B cell (primary cell): ENCODE results near the gene KLHL3. TPM values are rescaled to one million over a fixed set of nuclear protein-coding genes. Genes with fewer than 3 reads are reported as not detected.

Experiments used
- ATAC-seq: fragments of 200-7000 bp; cut with Tn5 transposase; one replicate; pipeline ENCODE4 v1.10.0; 2021; ENCODE audit warnings: low read depth, mild to moderate bottlenecking, moderate number of reproducible peaks, moderate library complexity
- CTCF ChIA-PET: fragments of 350-600 bp; sonication (Branson Sonifier 250); formaldehyde crosslinking; loops from one replicate; lab custom pipeline; 2021; ENCODE audit warnings: antibody characterized with exemption, inconsistent platforms; lab: Charles Lee
- POLR2A ChIA-PET: fragments of 350-600 bp; sonication (Branson Sonifier 250); formaldehyde crosslinking; loops from one replicate; lab custom pipeline; 2021; ENCODE audit warnings: antibody characterized with exemption; lab: Charles Lee
- DNase-seq: peaks from one replicate; pipeline ENCODE4 v3.0.0; 2013
- H2AFZ ChIP-seq: 2 replicates; pipeline ENCODE4 v1.6.1; 2012; ENCODE audit warnings: mild to moderate bottlenecking, low read depth, low read length; ENCODE audit not compliant: insufficient read depth, poor library complexity, severe bottlenecking
- H3K27ac ChIP-seq, 2 donors: 1 replicate in 1 of 2; 2 replicates in 1 of 2; pipeline ENCODE4 v1.5.1; 2012 to 2013; ENCODE audit warnings: low read length in 2 of 2, mild to moderate bottlenecking in 2 of 2, moderate library complexity in 1 of 2
- H3K27me3 ChIP-seq, 4 experiments: fragments of 200-600 bp in 1 of 4; sonication (generic) in 1 of 4; replicated peaks in 1 of 4; 1 replicate in 2 of 4; 2 replicates in 2 of 4; pipeline versions ENCODE4 v1.6.1 to v1.7.0; 2013 to 2016; ENCODE audit warnings: low read length in 3 of 4, mild to moderate bottlenecking in 2 of 4, mixed read lengths in 1 of 4, moderate library complexity in 1 of 4; ENCODE audit not compliant: insufficient read depth in 4 of 4, control insufficient read depth in 3 of 4; ENCODE audit errors: control extremely low read depth in 1 of 4
- H3K36me3 ChIP-seq, 2 experiments: replicated peaks in 1 of 2; 1 replicate in 1 of 2; 2 replicates in 1 of 2; pipeline versions ENCODE4 v1.6.1 to v1.7.1; 2013; ENCODE audit warnings: low read length in 1 of 2; ENCODE audit not compliant: insufficient read depth in 2 of 2, control insufficient read depth in 1 of 2; ENCODE audit errors: control extremely low read depth in 1 of 2, extremely low read depth in 1 of 2
- H3K4me1 ChIP-seq, 2 donors: fragments of 200-600 bp in 1 of 2; sonication (generic) in 1 of 2; 1 replicate in 1 of 2; 2 replicates in 1 of 2; pipeline versions ENCODE4 v1.5.1 to v1.6.1; 2013 to 2017; ENCODE audit warnings: low read length in 2 of 2; ENCODE audit not compliant: control insufficient read depth in 2 of 2, insufficient read depth in 2 of 2
- H3K4me2 ChIP-seq: replicated peaks from 2 replicates; pipeline ENCODE3; 2012; ENCODE audit warnings: mild to moderate bottlenecking, low read depth, low read length; ENCODE audit not compliant: poor library complexity, severe bottlenecking
- H3K4me3 ChIP-seq, 5 experiments: fragments of 200-600 bp in 1 of 5; sonication (generic) in 1 of 5; 1 replicate in 3 of 5; 2 replicates in 2 of 5; pipeline versions ENCODE4 v1.5.1 to v1.7.0; 2011 to 2016; ENCODE audit warnings: low read length in 4 of 5, mild to moderate bottlenecking in 4 of 5, low read depth in 2 of 5, control low read depth in 1 of 5, moderate library complexity in 1 of 5; ENCODE audit not compliant: insufficient read depth in 1 of 5; ENCODE audit errors: control extremely low read depth in 1 of 5, extremely low read depth in 1 of 5
- H3K79me2 ChIP-seq: fragments of 200-600 bp; sonication (generic); one replicate; pipeline ENCODE4 v1.6.0; 2016; ENCODE audit warnings: low read length; ENCODE audit not compliant: control insufficient read depth, insufficient read depth
- H3K9ac ChIP-seq: fragments of 200-600 bp; sonication (generic); 2 replicates; pipeline ENCODE4 v1.6.1; 2017; ENCODE audit warnings: mild to moderate bottlenecking, low read length, moderate library complexity
- H3K9me3 ChIP-seq, 3 donors: one replicate each; pipeline versions ENCODE4 v1.6.1 to v1.7.1; 2013; ENCODE audit warnings: low read length in 2 of 3; ENCODE audit not compliant: control insufficient read depth in 2 of 3, insufficient read depth in 1 of 3; ENCODE audit errors: control extremely low read depth in 1 of 3
- H4K20me1 ChIP-seq: 2 replicates; pipeline ENCODE4 v1.6.0; 2012; ENCODE audit warnings: mild to moderate bottlenecking, low read length; ENCODE audit not compliant: insufficient read depth, control insufficient read depth, poor library complexity, severe bottlenecking
- H3K27ac Mint-ChIP-seq: one replicate; pipeline ENCODE4 v1.8.0; 2021; ENCODE audit warnings: mixed read lengths
- H3K27me3 Mint-ChIP-seq: one replicate; pipeline ENCODE4 v1.8.0; 2021; ENCODE audit warnings: mixed read lengths
- H3K4me1 Mint-ChIP-seq: one replicate; pipeline ENCODE4 v1.8.0; 2021; ENCODE audit warnings: mixed read lengths
- H3K4me3 Mint-ChIP-seq: one replicate; pipeline ENCODE4 v1.8.0; 2021; ENCODE audit warnings: mixed read lengths
- H3K9me3 Mint-ChIP-seq: one replicate; pipeline ENCODE4 v1.8.0; 2022; ENCODE audit warnings: mixed read lengths; ENCODE audit not compliant: insufficient read depth
- EZH2 ChIP-seq: IDR thresholded peaks from 2 replicates; pipeline ENCODE4 v1.6.1; 2012; ENCODE audit warnings: borderline replicate concordance, low read depth, mild to moderate bottlenecking, moderate library complexity, low read length; ENCODE audit not compliant: insufficient read depth, poor library complexity, severe bottlenecking
- WGBS: methylation state at CpG from one replicate; pipeline ENCODE4 v1.1.5; 2013; ENCODE audit warnings: missing lambda C conversion rate; ENCODE audit not compliant: insufficient coverage; 5-methylcytosine and 5-hydroxymethylcytosine counted together
- intact Hi-C: fragments of 100-400 bp; cut with micrococcal nuclease; formaldehyde crosslinking; loops from one replicate; pipeline ENCODE4 v1.10.0; 2022
- polyA plus RNA-seq: library from polyadenylated mRNA; depleted of rRNA; stranded (reverse); fragments of >200 nt; gene quantifications from 2 replicates; pipeline ENCODE4 v1.2.3, GENCODE V29; 2012
- total RNA-seq, 2 donors: library from RNA; stranded (reverse); fragments of 120-200 nt in 1 of 2; gene quantifications; 1 replicate in 1 of 2; 2 replicates in 1 of 2; pipeline versions ENCODE4 v1.2.3 to v1.2.4, GENCODE V29; 2013 to 2022
- TF ChIP-seq, protein P1 (sequence below): fragments of 200-600 bp; IDR thresholded peaks from one replicate; pipeline ENCODE4 v1.8.0; 2022; ENCODE audit warnings: antibody characterized with exemption, mild to moderate bottlenecking

KLHL3 gene
- total and polyA plus RNA-seq, 2 donors (not counting 1 experiment from before 2014, with no cell fraction given), result 3.3 to 4.5 TPM

DNA sequence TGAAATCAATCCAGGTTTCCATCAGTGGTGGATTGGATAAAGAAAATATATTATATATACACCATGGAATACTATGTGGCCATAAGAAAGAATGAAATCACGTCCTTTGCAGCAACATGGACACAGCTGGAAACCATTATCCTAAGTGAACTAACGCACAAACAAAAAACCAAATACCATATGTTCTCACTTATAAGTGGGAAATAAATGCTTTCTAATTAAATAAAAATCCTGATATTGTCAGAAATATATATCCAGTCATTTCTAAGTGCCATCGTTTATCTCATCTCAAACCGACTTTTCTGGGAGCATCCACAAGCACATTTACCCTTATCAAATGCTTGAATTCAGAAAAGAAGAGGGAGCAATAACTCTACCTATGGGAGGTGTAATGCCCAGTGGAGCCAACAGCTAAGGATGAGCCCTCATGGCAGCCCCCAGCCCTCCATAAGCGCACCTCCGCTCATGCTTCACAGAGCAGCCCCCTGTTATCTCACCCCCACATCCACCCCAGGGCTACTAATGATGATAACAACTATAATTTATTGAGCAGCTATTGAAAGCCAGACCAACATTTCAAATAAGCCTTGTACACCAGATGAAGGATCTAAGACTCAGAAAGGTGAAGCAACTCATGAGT, 135.0 kb downstream of the KLHL3 start:
- POLR2A ChIA-PET, result no interaction called here
- Histone ChIP-seq H3K27ac (no peak overlapping the region), H3K9me3 (no peaks in the 10 kb centered on the region), H3K36me3 (no peaks in the 10 kb centered on the region), H3K79me2 (no peaks in the 10 kb centered on the region), H3K27me3 (peaks cover 0 to 24% (median 2%) of the 10 kb centered on the region in 4 experiments), H3K9ac (no peak overlapping the region), H3K4me3 (no peak overlapping the region), H4K20me1 (no peaks in the 10 kb centered on the region), H3K4me1 (no peaks in the 10 kb centered on the region), H3K4me2 (no peak overlapping the region), H2AFZ (no peak overlapping the region)
- peaks cover 56% of the 10 kb centered on the region for H3K27me3 Mint-ChIP-seq
- ATAC-seq, result no peak
- no CpG with 5 or more reads among the region's 6 CpGs for WGBS
- TF ChIP-seq EZH2, result no peak
- TF ChIP-seq, protein P1, sequence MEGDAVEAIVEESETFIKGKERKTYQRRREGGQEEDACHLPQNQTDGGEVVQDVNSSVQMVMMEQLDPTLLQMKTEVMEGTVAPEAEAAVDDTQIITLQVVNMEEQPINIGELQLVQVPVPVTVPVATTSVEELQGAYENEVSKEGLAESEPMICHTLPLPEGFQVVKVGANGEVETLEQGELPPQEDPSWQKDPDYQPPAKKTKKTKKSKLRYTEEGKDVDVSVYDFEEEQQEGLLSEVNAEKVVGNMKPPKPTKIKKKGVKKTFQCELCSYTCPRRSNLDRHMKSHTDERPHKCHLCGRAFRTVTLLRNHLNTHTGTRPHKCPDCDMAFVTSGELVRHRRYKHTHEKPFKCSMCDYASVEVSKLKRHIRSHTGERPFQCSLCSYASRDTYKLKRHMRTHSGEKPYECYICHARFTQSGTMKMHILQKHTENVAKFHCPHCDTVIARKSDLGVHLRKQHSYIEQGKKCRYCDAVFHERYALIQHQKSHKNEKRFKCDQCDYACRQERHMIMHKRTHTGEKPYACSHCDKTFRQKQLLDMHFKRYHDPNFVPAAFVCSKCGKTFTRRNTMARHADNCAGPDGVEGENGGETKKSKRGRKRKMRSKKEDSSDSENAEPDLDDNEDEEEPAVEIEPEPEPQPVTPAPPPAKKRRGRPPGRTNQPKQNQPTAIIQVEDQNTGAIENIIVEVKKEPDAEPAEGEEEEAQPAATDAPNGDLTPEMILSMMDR, result no peak
- H3K9me3 Mint-ChIP-seq, result no peaks in the 10 kb centered on the region
- DNase-seq, result no peak
- no peaks in the 10 kb centered on the region for H3K4me1 Mint-ChIP-seq
- H3K27ac Mint-ChIP-seq, result no peak overlapping the region
- CTCF ChIA-PET, result no interaction called here
- intact Hi-C loops, result no loop called here
- H3K4me3 Mint-ChIP-seq, result no peak overlapping the region

DNA sequence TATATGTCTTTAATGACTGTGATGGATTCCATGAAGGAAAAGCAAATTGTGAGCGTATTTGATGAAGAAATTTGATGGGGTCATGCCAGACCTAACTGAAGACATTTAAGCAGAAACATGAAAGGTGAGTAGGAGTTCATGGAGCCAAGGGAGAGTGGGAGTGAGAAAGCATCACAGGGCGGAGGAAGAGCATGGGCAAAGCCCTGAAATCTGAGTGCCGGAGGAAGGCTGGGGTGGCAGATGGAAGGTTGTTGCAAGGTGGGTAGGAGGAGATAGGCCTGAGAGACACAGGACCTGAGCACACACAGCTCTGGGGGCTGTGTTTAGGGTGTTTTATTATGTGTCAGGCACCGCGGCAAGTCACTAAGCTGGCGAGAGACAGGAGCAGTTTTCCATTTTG, 136.4 kb downstream of the KLHL3 start:
- H3K4me1 Mint-ChIP-seq, result no peaks in the 10 kb centered on the region
- H4K20me1 ChIP-seq, result no peaks in the 10 kb centered on the region
- no peak for ATAC-seq
- no peak overlapping the region for H3K27ac ChIP-seq
- no peak overlapping the region for H3K9ac ChIP-seq
- 89% methylated on average over 6 of the region's 6 CpGs for WGBS
- no peaks in the 10 kb centered on the region for H3K79me2 ChIP-seq
- H3K27me3 ChIP-seq, result peaks cover 0 to 24% (median 2%) of the 10 kb centered on the region in 4 experiments
- no peaks in the 10 kb centered on the region for H3K4me1 ChIP-seq
- TF ChIP-seq, protein P1, result no peak
- no peaks in the 10 kb centered on the region for H3K36me3 ChIP-seq
- no peak overlapping the region for H3K27ac Mint-ChIP-seq
- ChIA-PET POLR2A (no interaction called here), CTCF (no interaction called here)
- peaks cover 50% of the 10 kb centered on the region for H3K27me3 Mint-ChIP-seq
- H3K9me3 Mint-ChIP-seq, result no peaks in the 10 kb centered on the region
- no peak overlapping the region for H2AFZ ChIP-seq
- intact Hi-C loops, result no loop called here
- no peak for DNase-seq
- H3K4me3 Mint-ChIP-seq, result no peak overlapping the region
- no peak overlapping the region for H3K4me3 ChIP-seq
- H3K9me3 ChIP-seq, result no peaks in the 10 kb centered on the region
- no peak overlapping the region for H3K4me2 ChIP-seq
